A673 (cell line): ENCODE data around the gene TMTC2.

Source experiments
- CTCF ChIP-seq: fragments of 300-800, 200-600 bp; sonication (generic); conservative IDR thresholded peaks from 2 replicates; pipeline ENCODE4 v1.5.1; 2017; ENCODE audit warnings: low read depth, mild to moderate bottlenecking, antibody characterized with exemption, low read length, moderate library complexity, mixed read lengths
- EZH2 ChIP-seq: fragments of 200-600 bp; sonication (generic); IDR thresholded peaks from 2 replicates; pipeline ENCODE4 v1.6.1; 2017; ENCODE audit warnings: borderline replicate concordance, low read depth, mild to moderate bottlenecking, mixed read lengths, antibody characterized with exemption, low read length; ENCODE audit not compliant: poor library complexity, severe bottlenecking

DNA sequence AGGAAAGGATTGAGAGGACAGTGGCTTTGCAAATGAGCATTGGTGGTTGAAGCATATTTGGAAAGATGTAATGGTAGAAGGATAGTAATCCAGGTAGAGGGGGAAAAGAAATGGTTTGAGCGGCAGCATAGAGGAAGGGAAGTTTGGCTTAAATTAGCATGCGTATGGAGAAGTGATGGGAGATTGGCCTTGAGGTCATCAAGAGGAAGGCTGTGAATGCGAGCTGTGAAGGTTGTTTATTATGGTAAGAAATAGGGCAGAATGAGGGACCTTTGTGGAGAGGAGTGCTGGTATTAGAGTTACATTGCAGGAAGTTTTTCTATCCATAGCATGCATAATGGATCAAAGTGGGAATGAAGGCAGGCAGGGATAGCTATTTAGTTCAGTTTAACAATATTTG, 162.1 kb downstream of the TMTC2 start:
- TF ChIP-seq CTCF (no peak), EZH2 (no peak)
